IMR-90 (cell line): ENCODE data around the gene ISG20.
A peak's percentile ranks its signal among the peaks of the same experiment; 100 is the strongest.

ENCODE experiments used
- BHLHE40 ChIP-seq: fragments of 150-350 bp; IDR thresholded peaks from 2 replicates; pipeline ENCODE4 v1.6.1; 2016; ENCODE audit warnings: mild to moderate bottlenecking, low read depth, low read length
- CTCF ChIP-seq: conservative IDR thresholded peaks from 2 replicates; pipeline ENCODE4 v1.5.1; 2012; ENCODE audit warnings: mild to moderate bottlenecking, low read depth, low read length, improper control_type of control experiment
- POLR2A ChIP-seq: IDR thresholded peaks from 2 replicates; pipeline ENCODE4 v1.6.1; 2012; ENCODE audit warnings: mild to moderate bottlenecking, low read depth, low read length
- RFX5 ChIP-seq: IDR thresholded peaks from 2 replicates; pipeline ENCODE4 v1.8.0; 2012; ENCODE audit warnings: low read depth, mild to moderate bottlenecking, low read length, moderate library complexity
- TF ChIP-seq, protein P1 (sequence below): fragments of 150-350 bp; IDR thresholded peaks from 2 replicates; pipeline ENCODE4 v1.6.1; 2017; ENCODE audit warnings: mild to moderate bottlenecking, antibody characterized with exemption, low read length, low read depth

DNA sequence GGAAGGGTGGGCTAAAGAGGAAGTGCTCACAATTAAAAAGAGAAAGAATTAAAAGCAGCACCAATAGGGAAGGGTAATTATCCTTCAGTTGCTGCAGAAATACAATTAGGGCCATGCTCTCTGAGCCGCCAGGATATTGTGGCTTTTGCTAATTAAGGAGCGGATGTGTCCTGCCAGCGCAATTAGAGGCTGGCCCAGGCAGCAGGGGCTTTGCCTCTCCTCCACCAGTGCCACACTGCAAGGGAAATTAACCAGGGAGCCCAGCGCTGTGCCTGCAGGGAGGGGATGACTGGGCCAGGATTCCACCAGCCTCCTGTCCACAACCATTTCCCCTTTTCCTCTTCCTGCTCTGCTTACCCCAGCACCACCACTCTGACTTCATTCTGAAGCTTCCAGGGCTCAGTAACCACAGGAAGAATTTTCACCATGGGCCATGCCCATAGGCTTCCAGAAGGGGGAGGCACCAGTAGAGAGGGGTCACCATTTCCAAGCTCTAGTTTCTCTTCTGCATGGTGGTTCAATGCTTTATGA lies 28.1 kb upstream of the ISG20 start:
- TF ChIP-seq CTCF: 0 out of 2 replicates have a peak, but pooled peaks have one; percentile 13
- TF ChIP-seq POLR2A: no peak
- TF ChIP-seq RFX5: no peak
- TF ChIP-seq, protein P1, sequence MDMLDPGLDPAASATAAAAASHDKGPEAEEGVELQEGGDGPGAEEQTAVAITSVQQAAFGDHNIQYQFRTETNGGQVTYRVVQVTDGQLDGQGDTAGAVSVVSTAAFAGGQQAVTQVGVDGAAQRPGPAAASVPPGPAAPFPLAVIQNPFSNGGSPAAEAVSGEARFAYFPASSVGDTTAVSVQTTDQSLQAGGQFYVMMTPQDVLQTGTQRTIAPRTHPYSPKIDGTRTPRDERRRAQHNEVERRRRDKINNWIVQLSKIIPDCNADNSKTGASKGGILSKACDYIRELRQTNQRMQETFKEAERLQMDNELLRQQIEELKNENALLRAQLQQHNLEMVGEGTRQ: no peak
- TF ChIP-seq BHLHE40: no peak
